Psoas muscle (tissue), 8 donors: ENCODE measurements around the gene NOVA2. TPM values are rescaled to one million over a fixed set of nuclear protein-coding genes. Genes with fewer than 3 reads are reported as not detected.
A peak's percentile ranks its signal among the peaks of the same experiment; 100 is the strongest.

Source experiments
- ATAC-seq, 4 donors: fragments of 200-7000 bp; cut with Tn5 transposase; one replicate each; pipeline ENCODE4 v1.9.1; 2020; ENCODE audit warnings: moderate library complexity in 3 of 4, mild to moderate bottlenecking in 2 of 4
- DNase-seq, 2 donors: peaks; one replicate each; pipeline ENCODE4 v3.0.0-alpha.2; 2020
- H3K27ac ChIP-seq: fragments of 200-600 bp; one replicate; pipeline ENCODE4 v1.8.0; 2022
- H3K27me3 ChIP-seq, 3 donors: fragments of 200-600 bp in 1 of 3; one replicate each; pipeline versions ENCODE4 v1.6.1 to v1.8.0; 2013 to 2022; ENCODE audit warnings: low read length in 2 of 3, mild to moderate bottlenecking in 2 of 3, moderate library complexity in 1 of 3; ENCODE audit not compliant: insufficient read depth in 3 of 3
- H3K36me3 ChIP-seq, 2 donors: fragments of 200-600 bp in 1 of 2; one replicate each; pipeline versions ENCODE4 v1.6.1 to v1.8.0; 2013 to 2022; ENCODE audit warnings: low read depth in 1 of 2, mild to moderate bottlenecking in 1 of 2, moderate library complexity in 1 of 2; ENCODE audit not compliant: insufficient read depth in 1 of 2
- H3K4me1 ChIP-seq: fragments of 200-600 bp; one replicate; pipeline ENCODE4 v1.8.0; 2022
- H3K4me3 ChIP-seq: fragments of 200-600 bp; one replicate; pipeline ENCODE4 v1.8.0; 2022; ENCODE audit warnings: mild to moderate bottlenecking
- H3K9me3 ChIP-seq: fragments of 200-600 bp; one replicate; pipeline ENCODE4 v1.8.0; 2022
- CTCF ChIP-seq: fragments of 200-600 bp; IDR thresholded peaks from one replicate; pipeline ENCODE4 v1.8.0; 2022; ENCODE audit warnings: antibody characterized with exemption
- WGBS, 3 donors: extraction: QIAGEN DNeasy Blood & Tissue Kit; methylation state at CpG; one replicate each; pipeline versions ENCODE4 v1.1.6 to v1.1.7; 2013; 5-methylcytosine and 5-hydroxymethylcytosine counted together
- intact Hi-C, 2 donors: fragments of 100-400 bp; cut with DNase I; formaldehyde crosslinking; loops; one replicate each; pipeline versions ENCODE4 v1.11.0 to v1.14.2; 2022
- polyA plus RNA-seq, 3 donors: library from polyadenylated mRNA; stranded (reverse); fragments of 200-250 nt; gene quantifications; one replicate each; pipeline ENCODE4 v1.2.3, GENCODE V29; 2013
- total RNA-seq, 4 donors: library from RNA; stranded (reverse); fragmentation: NEBNext Ultra II Directional in 2 of 4; extraction: Animal tissue kit (Norgen Biotek cat#: 25700) in 2 of 4; gene quantifications; one replicate each; pipeline versions ENCODE4 v1.2.1 to v1.2.4, GENCODE V29; 2021 to 2023
- donor health status: healthy with polysubstance abuse.
- donor health status: DM: no; HTN: no; CAD: no; lungs with moderate emphysema.
- donor health status: Bipolar disorder and iron deficiency.
- donor health status: healthy.
- donor health status: DM: yes; HTN: yes; CAD: no.
- donor health status: DM: no; HTN: no; CAD: no.
- donor health status: DM: no; HTN: no; CAD: no.
- donor health status: DM: yes; HTN: yes; CAD: no.

The NOVA2 gene
- total and polyA plus RNA-seq, 7 donors: 0.27 to 4.3 (median 1.6) TPM

DNA sequence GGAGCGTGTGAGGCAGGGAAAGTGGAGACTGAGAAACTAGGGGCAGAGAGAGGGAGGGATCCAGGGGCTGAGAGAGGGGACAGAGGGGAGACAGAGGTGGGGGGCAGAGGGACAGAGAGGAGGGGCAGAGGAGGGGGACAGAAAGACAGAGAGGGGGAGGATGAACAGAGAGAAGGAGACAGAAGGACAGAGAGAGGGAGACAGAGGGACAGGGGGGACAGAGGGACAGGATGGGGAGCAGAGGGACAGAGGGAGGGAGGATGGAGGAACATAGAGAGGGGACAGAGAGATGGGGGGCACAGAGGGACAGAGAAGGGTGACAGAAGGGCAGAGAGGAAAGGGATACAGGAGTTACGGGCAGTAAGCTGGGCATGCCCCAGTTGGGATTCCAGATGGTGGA, 44.4 kb downstream of the NOVA2 start:
- Histone ChIP-seq H3K27me3 (peaks cover 0 to 8% (median 0%) of the 10 kb centered on the region in 3 donors), H3K4me1 (peaks cover 5% of the 10 kb centered on the region), H3K4me3 (no peak overlapping the region), H3K36me3 (no peaks in the 10 kb centered on the region), H3K9me3 (no peaks in the 10 kb centered on the region), H3K27ac (no peak overlapping the region)
- intact Hi-C loops: loop anchor here in 1 of 2 donors (5.0 kb wide), 1 partner anchor 68 kb away; the partner anchor contains the start of gene CCDC61
- ATAC-seq: no peak
- DNase-seq: peak in 1 of 2 donors; percentile 10
- 61 to 79% (median 75%) methylated on average over 2 of the region's 2 CpGs for WGBS, 3 donors
- TF ChIP-seq CTCF: no peak

DNA sequence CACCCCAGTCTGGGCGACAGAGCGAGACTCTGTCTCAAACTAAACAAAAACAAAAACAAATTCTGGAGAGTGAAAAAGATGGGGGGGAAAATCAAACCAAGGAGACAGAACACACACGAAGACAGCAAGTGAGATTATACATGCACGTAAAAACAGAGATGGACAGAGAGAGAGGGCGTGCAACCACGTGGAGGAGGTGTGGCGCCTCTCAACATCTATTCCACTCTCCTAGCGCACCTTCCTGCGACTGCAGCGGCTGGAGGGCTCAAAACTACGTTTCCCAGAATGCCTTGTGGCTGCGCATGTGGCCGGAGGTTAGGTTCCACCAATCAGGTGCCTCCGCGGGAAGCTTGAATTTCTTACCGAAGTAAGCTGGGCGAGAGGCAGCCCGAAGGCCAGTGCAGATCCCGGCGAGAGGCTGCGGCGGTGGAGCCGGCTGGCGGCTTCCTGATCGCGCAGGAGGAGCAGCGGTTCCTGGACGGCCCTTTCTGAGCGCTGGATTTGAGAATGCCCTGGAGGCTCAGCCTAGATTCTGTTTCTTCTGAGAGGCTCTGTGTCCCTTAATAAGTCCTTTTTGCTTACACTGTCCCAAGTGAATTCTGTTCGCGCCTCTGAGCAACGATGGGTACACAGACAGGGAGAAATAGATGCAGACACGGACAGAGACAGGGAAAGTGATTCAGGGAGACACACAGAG, 46.0 kb downstream of the NOVA2 start:
- ATAC-seq: peak; percentile 85 to 99 (median 95)
- peak overlapping the region; percentile 15 for H3K4me3 ChIP-seq
- DNase-seq: peak; percentile 84 to 93
- H3K9me3 ChIP-seq: no peaks in the 10 kb centered on the region
- peaks cover 0 to 4% (median 0%) of the 10 kb centered on the region in 3 donors for H3K27me3 ChIP-seq
- 7 to 9% (median 7%) methylated on average over 33 of the region's 33 CpGs for WGBS, 3 donors
- TF ChIP-seq CTCF: no peak
- H3K27ac ChIP-seq: no peak overlapping the region
- intact Hi-C loops: loop anchor here in 1 of 2 donors (5.0 kb wide), 1 partner anchor 70 kb away; the partner anchor contains the start of gene CCDC61
- peaks cover 5% of the 10 kb centered on the region for H3K4me1 ChIP-seq
- H3K36me3 ChIP-seq: no peaks in the 10 kb centered on the region

DNA sequence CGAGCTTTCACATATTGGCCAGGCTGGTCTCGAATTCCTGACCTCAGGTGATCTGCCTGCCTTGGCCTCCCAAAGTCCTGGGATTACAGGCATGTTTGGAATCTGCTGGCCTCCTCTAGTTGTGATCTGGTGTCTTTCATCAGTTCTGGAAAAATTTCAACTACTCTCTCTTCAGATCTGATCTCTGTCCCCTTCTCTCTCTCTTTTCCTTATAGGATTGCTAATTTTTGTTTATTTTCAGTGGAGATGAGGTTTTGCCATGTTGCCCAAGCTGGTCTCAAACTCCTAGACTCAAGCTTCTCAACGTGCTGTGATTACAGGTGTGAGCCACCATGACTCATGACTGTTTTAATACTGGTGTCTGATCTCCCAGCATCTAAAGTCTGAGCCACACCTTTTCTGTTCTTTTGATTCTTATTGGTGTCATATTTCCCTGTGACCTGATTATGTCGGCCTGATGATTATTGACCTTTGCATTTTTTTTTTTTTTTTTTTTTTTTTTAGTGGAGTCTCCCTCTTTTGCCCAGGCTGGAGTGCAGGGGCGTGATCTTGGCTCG, 48.7 kb downstream of the NOVA2 start:
- H3K4me1 ChIP-seq: peaks cover 5% of the 10 kb centered on the region
- TF ChIP-seq CTCF: no peak
- ATAC-seq (no peak), DNase-seq (no peak)
- H3K27ac ChIP-seq: no peak overlapping the region
- H3K9me3 ChIP-seq: no peaks in the 10 kb centered on the region
- no peaks in the 10 kb centered on the region for H3K27me3 ChIP-seq
- intact Hi-C loops: loop anchor here in 1 of 2 donors (5.0 kb wide), 1 partner anchor 72 kb away; the partner anchor contains the start of gene CCDC61
- 53 to 61% (median 54%) methylated on average over 6 of the region's 6 CpGs for WGBS, 3 donors
- H3K4me3 ChIP-seq: no peak overlapping the region
- no peaks in the 10 kb centered on the region for H3K36me3 ChIP-seq

DNA sequence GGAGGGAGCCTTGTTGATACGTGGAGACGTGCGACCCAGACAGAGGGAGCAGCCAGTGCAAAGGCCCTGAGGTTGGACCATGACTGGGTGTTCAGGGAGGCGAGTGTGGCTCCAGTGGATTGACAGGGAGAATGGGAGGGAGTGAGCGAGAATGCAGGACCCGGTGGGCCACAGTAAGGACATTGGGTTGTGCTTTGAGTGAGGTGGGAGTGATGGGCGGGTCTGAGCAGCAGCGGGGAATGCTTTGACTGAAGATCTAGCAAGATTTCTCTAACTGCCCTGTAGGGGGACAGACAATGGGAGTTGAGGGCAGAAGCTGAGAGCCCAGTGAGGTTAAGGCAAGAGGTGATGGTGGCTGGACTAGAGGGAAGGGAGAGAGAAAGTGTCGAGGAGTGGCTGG, 51.4 kb downstream of the NOVA2 start:
- H3K27ac ChIP-seq: no peak overlapping the region
- WGBS, 3 donors: 55 to 64% (median 58%) methylated on average over 9 of the region's 9 CpGs
- H3K4me1 ChIP-seq: no peaks in the 10 kb centered on the region
- peaks cover 0 to 9% (median 0%) of the 10 kb centered on the region in 3 donors for H3K27me3 ChIP-seq
- H3K9me3 ChIP-seq: no peaks in the 10 kb centered on the region
- DNase-seq (peak in 1 of 2 donors; percentile 31), ATAC-seq (no peak)
- no peaks in the 10 kb centered on the region for H3K36me3 ChIP-seq
- no peak overlapping the region for H3K4me3 ChIP-seq
- no peak for TF ChIP-seq CTCF
- intact Hi-C loops: no loop called here
